ENCODE data around the gene RNU2-63P. TPM values are rescaled to one million over a fixed set of nuclear protein-coding genes. Genes with fewer than 3 reads are reported as not detected.

The RNU2-63P gene
- total RNA-seq, 2 experiments from 2014 or later = 17.9 to 246 TPM

GRCh38 chr2:88058191-88058590, 41.8 kb upstream of the RNU2-63P start:
- no TSS peak for BruUV-seq (replicated peaks)
- no peak overlapping the region for H3K27ac ChIP-seq (ENCODE audit: low read depth, low read length, poor library complexity, severe bottlenecking)
- no peak overlapping the region for H3K4me3 ChIP-seq (ENCODE audit: low read depth, low read length, poor library complexity, severe bottlenecking)
- no peaks in the 10 kb centered on the region for H3K9me2 ChIP-seq (ENCODE audit: insufficient read depth, low read length)
- peaks cover 21% of the 10 kb centered on the region for H3K79me2 ChIP-seq (ENCODE audit: insufficient read depth, low read depth, low read length)
- no peaks in the 10 kb centered on the region; the same call in 1 of the 2 replicates for H4K20me1 ChIP-seq (ENCODE audit: insufficient read depth, low read length)
- no peaks in the 10 kb centered on the region for H3K9me3 ChIP-seq (ENCODE audit: low read length)
- DNase-seq (ENCODE audit: low spot score) = no peak
- CTCF ChIA-PET (ENCODE audit: unreplicated experiment) = no interaction called here
- intact Hi-C loops (cut with micrococcal nuclease; ENCODE audit: unreplicated experiment) = no loop called here
- H3K36me3 ChIP-seq (ENCODE audit: insufficient read depth, low read length) = peaks cover 10% of the 10 kb centered on the region
- POLR2A ChIA-PET = interaction anchor here (0.6 kb wide), 1 partner anchor 620 kb away, joined by 3 read pairs; no protein-coding TSS in a partner anchor
- H3K4me2 ChIP-seq (ENCODE audit: low read length) = no peak overlapping the region
- peaks cover 23% of the 10 kb centered on the region for H3K4me1 ChIP-seq (ENCODE audit: insufficient read depth, low read length, poor library complexity, severe bottlenecking)
- TF ChIP-seq CTCF (conservative IDR thresholded peaks at IDR 0.05; ENCODE audit: low read length) = no peak
- TF ChIP-seq EZH2phosphoT487 (IDR thresholded peaks at IDR 0.05; ENCODE audit: borderline replicate concordance, low read depth, low read length) = no peak
- H2AFZ ChIP-seq (ENCODE audit: low read length) = no peak overlapping the region

GRCh38 chr2:88057437-88057844, 41.1 kb upstream of the RNU2-63P start:
- no peak overlapping the region for H3K4me2 ChIP-seq (ENCODE audit: low read length)
- CTCF ChIA-PET (ENCODE audit: unreplicated experiment) = no interaction called here
- peaks cover 27% of the 10 kb centered on the region for H3K4me1 ChIP-seq (ENCODE audit: insufficient read depth, low read length, poor library complexity, severe bottlenecking)
- no peak overlapping the region for H3K4me3 ChIP-seq (ENCODE audit: low read depth, low read length, poor library complexity, severe bottlenecking)
- DNase-seq (ENCODE audit: low spot score) = no peak
- POLR2A ChIA-PET = interaction anchor here (0.6 kb wide), 1 partner anchor 456 kb away, joined by 3 read pairs; no protein-coding TSS in a partner anchor
- H4K20me1 ChIP-seq (ENCODE audit: insufficient read depth, low read length) = no peaks in the 10 kb centered on the region; the same call in 1 of the 2 replicates
- no peak overlapping the region for H3K27ac ChIP-seq (ENCODE audit: low read depth, low read length, poor library complexity, severe bottlenecking)
- peaks cover 18% of the 10 kb centered on the region for H3K36me3 ChIP-seq (ENCODE audit: insufficient read depth, low read length)
- H3K9me2 ChIP-seq (ENCODE audit: insufficient read depth, low read length) = no peaks in the 10 kb centered on the region
- H2AFZ ChIP-seq (ENCODE audit: low read length) = no peak overlapping the region
- no TSS peak for BruUV-seq (replicated peaks)
- intact Hi-C loops (cut with micrococcal nuclease; ENCODE audit: unreplicated experiment) = no loop called here
- H3K9me3 ChIP-seq (ENCODE audit: low read length) = no peaks in the 10 kb centered on the region
- peaks cover 25% of the 10 kb centered on the region for H3K79me2 ChIP-seq (ENCODE audit: insufficient read depth, low read depth, low read length)
- TF ChIP-seq EZH2phosphoT487 (IDR thresholded peaks at IDR 0.05; ENCODE audit: borderline replicate concordance, low read depth, low read length) = no peak
- TF ChIP-seq CTCF (conservative IDR thresholded peaks at IDR 0.05; ENCODE audit: low read length) = no peak

GRCh38 chr2:88055371-88056128, 39.2 kb upstream of the RNU2-63P start, which contains the start of gene KRCC1:
TSS of gene KRCC1 (minus strand) at chr2:88055783. CDS start at chr2:88028563, 27,220 bp downstream.
- CTCF ChIA-PET (ENCODE audit: unreplicated experiment) = no interaction called here
- BruUV-seq (replicated peaks) = no TSS peak
- peak within 1 kb of the TSS; percentile 83 for H3K4me3 ChIP-seq (ENCODE audit: low read depth, low read length, poor library complexity, severe bottlenecking)

More at GRCh38 chr2:88055371-88056128, 39.2 kb upstream of the RNU2-63P start, which contains the start of gene KRCC1:
- intact Hi-C loops (cut with micrococcal nuclease; ENCODE audit: unreplicated experiment) = no loop called here
- no peaks in the 10 kb centered on the region for H3K9me3 ChIP-seq (ENCODE audit: low read length)
- no peaks in the 10 kb centered on the region for H3K9me2 ChIP-seq (ENCODE audit: insufficient read depth, low read length)
- H4K20me1 ChIP-seq (ENCODE audit: insufficient read depth, low read length) = no peaks in the 10 kb centered on the region; the same call in 1 of the 2 replicates
- no peak for TF ChIP-seq EZH2phosphoT487 (IDR thresholded peaks at IDR 0.05; ENCODE audit: borderline replicate concordance, low read depth, low read length)
- no peak for TF ChIP-seq CTCF (conservative IDR thresholded peaks at IDR 0.05; ENCODE audit: low read length)
- H3K36me3 ChIP-seq (ENCODE audit: insufficient read depth, low read length) = peaks cover 30% of the 10 kb centered on the region
- POLR2A ChIA-PET = interaction anchor here (0.6 to 0.9 kb wide), 4 partner anchors 18 to 804 kb away, joined by 3 read pairs; no protein-coding TSS in a partner anchor
- DNase-seq (ENCODE audit: low spot score) = peak; percentile 97
- H3K4me2 ChIP-seq (ENCODE audit: low read length) = peak within 1 kb of the TSS; percentile 94
- peaks cover 27% of the 10 kb centered on the region for H3K4me1 ChIP-seq (ENCODE audit: insufficient read depth, low read length, poor library complexity, severe bottlenecking)
- H3K79me2 ChIP-seq (ENCODE audit: insufficient read depth, low read depth, low read length) = peaks cover 29% of the 10 kb centered on the region
- peak within 1 kb of the TSS; percentile 63 for H2AFZ ChIP-seq (ENCODE audit: low read length)
- H3K27ac ChIP-seq (ENCODE audit: low read depth, low read length, poor library complexity, severe bottlenecking) = peak within 1 kb of the TSS; percentile 63
